Measurements from ENCODE around the gene GDNF. TPM values are rescaled to one million over a fixed set of nuclear protein-coding genes. Genes with fewer than 3 reads are reported as not detected.

GDNF gene
- total RNA-seq, 1 experiment from 2014 or later: not detected

GRCh38 chr5:37882636-37883035 lies 42.8 kb upstream of the GDNF start:
- Histone ChIP-seq H3K4me1 (no peaks in the 10 kb centered on the region), H3K9me3 (no peaks in the 10 kb centered on the region), H3K36me3 (ENCODE audit: control insufficient read depth, insufficient read depth, low read length) (no peaks in the 10 kb centered on the region), H3K27me3 (replicated peaks; ENCODE audit: control insufficient read depth, insufficient read depth, low read length) (no peaks in the 10 kb centered on the region), H3K4me3 (ENCODE audit: low read depth, low read length) (no peak overlapping the region)
- Mint-ChIP-seq H3K4me1 (ENCODE audit: low read depth, unreplicated experiment) (no peaks in the 10 kb centered on the region), H3K27ac (ENCODE audit: unreplicated experiment) (no peak overlapping the region), H3K27me3 (ENCODE audit: insufficient read depth, unreplicated experiment) (peaks cover 11% of the 10 kb centered on the region), H3K9me3 (ENCODE audit: unreplicated experiment) (no peaks in the 10 kb centered on the region), H3K36me3 (ENCODE audit: insufficient read depth, unreplicated experiment) (no peaks in the 10 kb centered on the region), H3K4me3 (ENCODE audit: unreplicated experiment) (no peak overlapping the region)
- TF ChIP-seq CTCF (IDR thresholded peaks at IDR 0.05; ENCODE audit: insufficient read depth in 1 of 2, low read depth in 1 of 2, low read length in 1 of 2, severe bottlenecking in 1 of 2, unreplicated experiment in 1 of 2): no peak
- ChIA-PET POLR2A (interaction anchor here (0.6 kb wide), 1 partner anchor 77 kb away, joined by 3 read pairs; no protein-coding TSS in a partner anchor), CTCF (no interaction called here)
- intact Hi-C loops (cut with micrococcal nuclease; ENCODE audit: unreplicated experiment): no loop called here
- no peak for DNase-seq
- BruUV-seq (replicated peaks): no TSS peak

- Histone ChIP-seq H3K36me3 (ENCODE audit: control insufficient read depth, insufficient read depth, low read length) (no peaks in the 10 kb centered on the region), H3K4me1 (no peaks in the 10 kb centered on the region), H3K9me3 (no peaks in the 10 kb centered on the region), H3K27me3 (replicated peaks; ENCODE audit: control insufficient read depth, insufficient read depth, low read length) (no peaks in the 10 kb centered on the region), H3K4me3 (ENCODE audit: low read depth, low read length) (no peak overlapping the region)
- ChIA-PET POLR2A (no interaction called here), CTCF (no interaction called here)
- peaks cover 11% of the 10 kb centered on the region for H3K27me3 Mint-ChIP-seq (ENCODE audit: insufficient read depth, unreplicated experiment)
- no peak for TF ChIP-seq CTCF (IDR thresholded peaks at IDR 0.05; ENCODE audit: insufficient read depth in 1 of 2, low read depth in 1 of 2, low read length in 1 of 2, severe bottlenecking in 1 of 2, unreplicated experiment in 1 of 2)
- intact Hi-C loops (cut with micrococcal nuclease; ENCODE audit: unreplicated experiment): no loop called here
- DNase-seq: no peak
- no TSS peak for BruUV-seq (replicated peaks)
- no peak overlapping the region for H3K27ac Mint-ChIP-seq (ENCODE audit: unreplicated experiment)
- no peaks in the 10 kb centered on the region for H3K36me3 Mint-ChIP-seq (ENCODE audit: insufficient read depth, unreplicated experiment)
- no peaks in the 10 kb centered on the region for H3K9me3 Mint-ChIP-seq (ENCODE audit: unreplicated experiment)
- H3K4me1 Mint-ChIP-seq (ENCODE audit: low read depth, unreplicated experiment): no peaks in the 10 kb centered on the region
- no peak overlapping the region for H3K4me3 Mint-ChIP-seq (ENCODE audit: unreplicated experiment)
Measured at GRCh38 chr5:37881359-37881758, 41.5 kb upstream of the GDNF start.

DNA sequence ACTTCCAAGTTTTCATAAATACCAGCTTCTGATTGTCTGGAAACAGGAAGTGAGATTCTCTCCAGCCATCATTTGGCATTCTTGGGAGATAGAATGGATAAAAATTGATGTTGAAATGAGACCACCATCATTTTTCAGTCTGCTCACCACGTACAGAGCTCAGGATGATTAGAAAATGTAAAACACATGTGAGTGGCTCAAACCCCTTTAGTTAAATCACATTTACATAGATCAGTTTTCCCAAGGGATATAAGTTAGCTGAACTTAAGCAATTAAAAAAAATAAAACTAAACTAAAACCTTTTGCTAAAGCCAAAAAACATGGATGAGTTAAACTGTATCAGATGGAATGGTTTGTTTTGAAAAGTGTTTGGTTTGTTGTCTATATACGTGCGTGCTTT lies 37.1 kb upstream of the GDNF start:
- no peaks in the 10 kb centered on the region for H3K4me1 ChIP-seq
- H3K9me3 ChIP-seq: no peaks in the 10 kb centered on the region
- no TSS peak for BruUV-seq (replicated peaks)
- no peak overlapping the region for H3K4me3 Mint-ChIP-seq (ENCODE audit: unreplicated experiment)
- DNase-seq: no peak
- H3K4me3 ChIP-seq (ENCODE audit: low read depth, low read length): no peak overlapping the region
- no peak for TF ChIP-seq CTCF (IDR thresholded peaks at IDR 0.05; ENCODE audit: insufficient read depth in 1 of 2, low read depth in 1 of 2, low read length in 1 of 2, severe bottlenecking in 1 of 2, unreplicated experiment in 1 of 2)
- H3K36me3 ChIP-seq (ENCODE audit: control insufficient read depth, insufficient read depth, low read length): no peaks in the 10 kb centered on the region
- POLR2A ChIA-PET: no interaction called here
- H3K9me3 Mint-ChIP-seq (ENCODE audit: unreplicated experiment): no peaks in the 10 kb centered on the region
- H3K27me3 ChIP-seq (replicated peaks; ENCODE audit: control insufficient read depth, insufficient read depth, low read length): no peaks in the 10 kb centered on the region
- H3K27me3 Mint-ChIP-seq (ENCODE audit: insufficient read depth, unreplicated experiment): peaks cover 14% of the 10 kb centered on the region
- intact Hi-C loops (cut with micrococcal nuclease; ENCODE audit: unreplicated experiment): no loop called here
- CTCF ChIA-PET: no interaction called here
- H3K27ac Mint-ChIP-seq (ENCODE audit: unreplicated experiment): no peak overlapping the region
- H3K4me1 Mint-ChIP-seq (ENCODE audit: low read depth, unreplicated experiment): no peaks in the 10 kb centered on the region
- no peaks in the 10 kb centered on the region for H3K36me3 Mint-ChIP-seq (ENCODE audit: insufficient read depth, unreplicated experiment)

Measured in Caco-2 (cell line).